Measurements from ENCODE around the gene TLE5.
"Not testable (repeated sequence)": the region's sequence is repeated elsewhere in the genome, so short reads cannot be mapped to it uniquely, and the experiment has no call there.

Gene TLE5

DNA sequence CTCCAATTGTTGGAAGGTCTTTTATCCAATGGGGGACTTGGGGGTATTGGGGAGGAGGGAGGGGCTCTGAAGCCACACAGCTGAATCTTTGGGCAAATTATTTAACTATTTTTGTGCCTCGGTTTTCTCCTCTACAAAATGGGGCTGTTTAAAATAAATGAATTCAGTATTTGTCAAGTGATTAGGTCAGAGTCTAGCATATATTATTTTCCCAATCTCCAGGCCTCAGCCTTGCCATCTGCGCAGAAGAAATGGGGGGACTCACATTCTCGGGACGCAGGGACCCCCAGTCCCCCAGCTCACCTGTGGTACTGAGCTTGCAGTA is 1.5 kb downstream of the TLE5 start:
- DNase-seq: no peak

- DNase-seq: no peak
These were observed 2.6 kb downstream of the TLE5 start for GRCh38 chr19:3059653-3060052.

GRCh38 chr19:3058821-3059314 is 3.4 kb downstream of the TLE5 start:
- no peak for DNase-seq

- no peak for DNase-seq
These were observed 4.1 kb downstream of the TLE5 start for GRCh38 chr19:3058009-3058820.

DNA sequence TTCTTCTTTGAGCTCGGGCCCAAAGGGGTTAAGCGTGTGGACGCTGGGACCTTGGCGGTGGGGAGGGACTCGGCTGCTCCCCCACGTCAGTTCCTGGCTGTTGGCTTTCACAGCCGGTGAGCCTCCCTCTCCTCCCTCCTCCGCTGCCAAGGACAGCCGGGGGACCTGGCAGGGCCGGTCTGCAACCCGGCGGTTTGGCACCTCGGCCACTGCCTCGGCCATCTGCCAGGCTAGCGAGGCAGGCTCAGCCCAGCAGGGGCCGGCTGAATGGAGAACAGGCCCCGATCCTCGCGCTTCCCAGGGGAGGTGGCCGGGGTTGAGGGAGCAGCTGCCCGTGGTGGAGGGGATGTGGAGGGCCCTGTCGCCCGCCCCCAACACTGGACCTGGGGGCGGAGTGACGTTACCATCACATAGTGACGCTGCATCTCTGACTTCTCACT is 5.0 kb downstream of the TLE5 start:
- DNase-seq: no peak

DNA sequence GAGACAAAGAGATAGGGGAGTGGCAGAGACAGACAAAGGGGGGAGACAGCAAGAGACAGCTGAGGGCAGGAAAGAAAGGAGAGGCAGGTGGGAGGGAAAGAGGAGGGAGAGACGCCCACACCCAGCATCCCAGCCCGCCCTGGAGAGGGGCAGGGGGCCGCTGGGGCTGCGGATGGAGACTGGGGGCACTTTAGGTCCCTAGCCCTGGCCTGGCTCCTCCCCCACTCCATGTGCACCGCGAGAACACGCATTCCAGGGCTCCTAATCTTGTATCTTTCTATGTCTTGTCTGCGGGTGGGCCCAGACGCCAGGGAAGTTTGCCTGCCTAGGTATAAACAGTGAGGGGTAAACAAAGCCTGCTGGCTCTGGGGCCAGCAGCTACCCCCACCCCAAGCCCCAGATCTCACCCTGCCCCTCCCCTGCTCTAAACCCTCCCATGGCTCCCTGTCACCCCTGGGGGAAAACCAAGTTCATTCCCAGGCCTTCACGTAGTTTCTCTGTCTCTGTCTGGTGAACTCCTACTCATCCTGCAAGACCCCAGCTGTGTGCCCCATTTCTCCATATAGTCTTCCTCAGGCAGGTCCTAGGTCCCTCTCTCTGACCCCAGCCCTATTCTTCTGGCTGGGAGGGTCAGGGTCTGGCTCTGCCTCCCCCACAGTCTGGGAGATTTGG is 5.7 kb downstream of the TLE5 start:
- DNase-seq: no peak

DNA sequence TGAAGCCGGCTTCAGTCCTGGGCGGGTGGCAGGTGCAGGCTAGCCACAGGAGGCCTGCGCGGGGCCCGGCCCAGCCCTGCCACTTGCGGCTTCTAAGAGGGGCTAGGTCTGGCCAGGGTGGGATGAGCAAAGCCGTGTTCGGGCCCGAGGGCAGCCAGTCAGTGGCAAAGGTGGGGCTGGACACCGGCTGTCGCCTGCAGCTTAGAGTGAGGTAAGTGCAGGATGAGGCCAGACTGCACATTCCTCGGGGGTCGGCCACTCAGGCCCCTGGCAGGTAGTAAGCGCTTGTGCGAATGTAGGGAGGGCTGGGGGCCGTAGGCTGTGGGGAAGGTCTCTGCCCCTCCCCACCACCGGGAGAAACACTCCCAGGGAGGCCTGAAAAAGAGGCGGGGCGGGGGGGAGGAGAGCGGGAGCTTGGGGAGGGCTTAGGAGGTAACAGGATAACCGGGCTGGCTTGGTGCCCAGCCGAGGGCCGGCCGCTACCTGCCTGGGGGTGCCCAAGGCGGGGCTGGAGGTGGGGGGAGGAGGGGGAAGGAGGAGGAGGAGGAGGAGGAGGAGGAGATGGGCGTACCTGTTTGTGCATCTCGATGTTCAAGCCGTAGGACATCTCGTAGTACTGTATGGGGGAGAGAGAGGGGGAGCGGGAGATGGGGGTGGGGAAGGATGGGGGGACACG is 6.4 kb downstream of the TLE5 start:
- peak; percentile 95 for DNase-seq

GRCh38 chr19:3054972-3055740 is 7.1 kb downstream of the TLE5 start:
- DNase-seq: peak; percentile 20

DNA sequence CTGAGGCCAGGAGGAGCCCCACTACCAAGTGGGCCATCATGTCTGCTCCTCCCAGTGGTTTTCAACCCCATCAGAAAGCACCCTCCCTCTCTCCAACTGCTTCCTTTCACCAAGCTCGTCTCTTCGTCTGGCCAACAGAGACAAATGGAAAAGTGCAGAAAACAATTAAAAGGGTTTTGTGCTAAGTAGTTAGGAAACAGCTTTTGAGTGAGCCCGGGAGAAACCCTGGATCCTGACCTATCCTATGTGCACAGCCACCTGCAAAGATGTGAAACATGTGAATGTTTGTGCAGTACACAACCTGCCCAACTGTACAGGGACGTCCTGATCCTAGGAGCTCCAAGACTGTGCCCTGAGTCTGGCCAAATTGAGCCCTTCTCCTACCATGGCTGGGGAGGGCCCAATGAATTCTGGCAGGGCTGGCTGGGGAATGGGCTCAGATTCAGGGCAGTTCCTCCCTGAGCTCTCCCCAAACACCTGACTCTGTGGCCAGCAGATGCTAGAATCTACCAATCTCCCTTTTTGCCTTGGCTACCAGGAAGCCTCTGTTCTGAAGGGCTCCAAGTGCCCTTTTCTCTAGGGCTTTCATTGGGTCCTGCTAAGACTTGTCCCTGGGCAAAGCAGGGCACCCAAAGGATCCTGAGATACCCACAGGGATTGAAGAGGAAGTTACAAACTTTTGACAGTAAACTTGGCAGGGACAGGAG is 7.9 kb downstream of the TLE5 start:
- DNase-seq: no peak

GRCh38 chr19:3053780-3054179 is 8.5 kb downstream of the TLE5 start:
- no peak for DNase-seq

- DNase-seq: peak; percentile 63
These were observed 9.1 kb downstream of the TLE5 start for GRCh38 chr19:3053218-3053621.

DNA sequence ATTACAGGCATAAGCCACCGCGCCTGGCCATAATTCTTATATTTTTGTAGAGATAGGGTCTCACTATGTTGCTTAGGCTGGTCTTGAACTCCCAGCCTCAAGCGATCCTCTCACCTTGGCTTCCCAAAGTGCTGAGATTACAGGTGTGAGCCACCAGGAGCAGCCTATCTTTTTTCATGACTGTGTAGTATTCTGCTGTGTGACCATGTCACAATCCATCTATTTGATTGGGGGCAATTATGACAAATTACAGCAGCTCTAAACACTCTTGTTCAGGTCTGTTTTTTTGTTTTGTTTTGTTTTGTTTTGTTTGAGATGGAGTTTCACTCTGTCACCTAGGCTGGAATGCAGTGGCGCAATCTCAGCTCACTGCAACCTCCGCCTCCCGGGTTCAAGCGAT is 12.3 kb downstream of the TLE5 start:
- not testable (repeated sequence) for DNase-seq

DNA sequence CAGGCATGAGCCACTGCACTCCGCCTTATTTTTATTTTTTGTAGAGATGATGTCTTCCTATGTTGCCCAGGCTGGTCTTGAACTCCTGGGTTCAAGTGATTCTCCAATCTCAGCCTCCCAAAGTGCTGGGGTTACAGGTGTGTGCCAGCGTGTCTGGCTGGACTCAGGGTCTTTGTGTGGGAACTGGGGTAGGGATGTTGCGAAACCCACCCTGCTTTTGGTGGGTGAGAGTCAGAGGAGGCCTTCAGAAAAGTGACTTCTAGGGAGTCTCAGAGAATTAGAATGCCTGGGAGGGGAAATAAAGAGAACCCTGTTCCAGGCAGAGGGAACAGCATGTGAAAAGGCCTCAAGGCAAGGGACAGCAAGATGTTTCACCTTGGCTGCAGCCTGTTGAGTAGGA is 13.2 kb downstream of the TLE5 start:
- no peak for DNase-seq

DNA sequence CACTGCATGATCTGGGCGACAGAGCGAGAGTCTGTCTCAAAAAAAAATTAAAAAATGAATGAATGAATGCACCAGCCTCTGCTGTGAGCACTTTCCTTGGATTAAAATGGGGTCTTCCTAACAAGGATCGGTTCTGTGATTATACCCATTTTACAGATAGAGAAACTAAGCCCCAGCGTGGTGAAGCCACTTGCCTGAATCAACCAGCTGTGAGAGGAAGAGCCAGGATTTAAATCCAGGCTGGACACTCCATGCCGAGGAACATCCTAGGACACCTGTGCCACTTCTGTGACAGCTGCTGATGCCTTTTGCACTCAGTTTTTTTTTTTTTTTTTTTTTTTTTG is 14.1 kb downstream of the TLE5 start:
- DNase-seq: peak; percentile 69

DNA sequence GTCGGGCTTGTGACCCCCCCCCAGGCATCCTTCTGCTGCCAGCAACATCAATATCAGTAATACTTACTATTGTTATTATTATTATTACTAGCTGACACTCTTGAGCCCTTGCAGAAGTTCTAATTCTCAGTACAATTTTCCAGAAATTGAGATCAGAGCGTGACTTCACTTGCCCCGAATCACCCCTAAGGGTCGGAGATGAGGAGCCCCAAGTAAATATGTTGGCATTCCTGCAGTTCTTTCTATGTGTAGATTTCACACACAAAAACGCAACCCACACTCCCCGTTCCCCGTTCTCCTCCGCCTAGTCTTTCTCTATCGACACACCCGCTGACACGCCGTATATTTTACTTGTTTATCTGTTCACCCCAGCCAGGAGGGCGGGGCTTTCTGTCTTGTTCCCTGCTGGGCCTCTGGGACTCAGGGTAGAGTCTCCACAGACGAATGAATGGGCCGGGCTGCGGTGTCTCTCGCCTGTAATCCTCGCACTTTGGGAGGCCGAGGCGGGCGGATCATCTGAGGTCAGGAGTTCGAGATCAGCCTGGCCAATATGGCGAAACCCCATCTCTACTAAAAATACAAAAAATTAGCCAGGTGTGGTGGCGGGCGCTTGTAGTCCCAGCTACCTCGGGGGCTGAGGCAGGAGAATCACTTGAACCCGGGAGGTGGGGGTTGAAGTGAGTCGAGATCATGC is 14.7 kb downstream of the TLE5 start:
- DNase-seq: peak; percentile 87

GRCh38 chr19:3046698-3047495 is 15.4 kb downstream of the TLE5 start:
- DNase-seq: peak; percentile 84

- no peak for DNase-seq
These were observed 16.2 kb downstream of the TLE5 start for GRCh38 chr19:3045885-3046697.

- no peak for DNase-seq
These were observed 17.1 kb downstream of the TLE5 start for GRCh38 chr19:3045191-3045590.

GRCh38 chr19:3042621-3043267 is 19.6 kb downstream of the TLE5 start:
- no peak for DNase-seq
